ENCODE results near the gene ELOB.

ELOB gene

DNA sequence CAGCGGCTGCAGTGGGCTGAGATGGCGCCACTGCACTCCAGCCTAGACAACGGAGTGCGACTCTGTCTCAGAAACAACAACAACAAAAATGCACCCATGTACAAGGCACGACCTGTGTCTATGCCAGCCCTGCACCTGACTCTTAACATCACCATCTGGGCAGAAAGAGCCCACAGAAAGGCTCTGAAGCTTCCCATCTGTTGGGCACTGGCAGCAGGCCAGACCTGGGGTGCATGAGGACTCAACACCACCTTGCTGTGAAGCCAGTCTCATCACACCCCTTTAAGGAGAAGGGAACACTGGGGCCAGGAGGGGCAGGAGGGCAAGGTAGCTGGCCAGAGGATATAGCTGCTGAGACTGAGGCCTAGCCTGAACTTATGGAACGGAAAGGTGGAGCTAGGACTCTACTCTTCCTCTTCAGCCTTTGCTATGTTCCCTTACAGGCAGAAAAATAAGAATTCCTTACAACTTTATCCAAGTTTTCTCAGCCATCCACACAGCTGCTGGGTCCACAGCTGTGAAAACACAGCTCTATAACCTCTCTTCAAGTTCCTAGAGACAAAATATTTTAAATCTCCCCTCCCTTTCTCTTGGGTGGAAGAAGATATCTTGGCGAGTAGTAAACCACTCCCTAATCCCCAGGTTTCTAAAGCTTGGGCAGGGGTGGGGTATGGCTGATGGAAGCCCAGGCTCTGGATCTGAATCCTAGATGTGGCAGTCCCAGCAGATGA is 2.8 kb downstream of the ELOB start:
- no peaks in the 10 kb centered on the region for H3K4me1 ChIP-seq (ENCODE audit: control insufficient read depth, insufficient read depth, low read length)
- no peaks in the 10 kb centered on the region for H3K27me3 ChIP-seq (ENCODE audit: control insufficient read depth, insufficient read depth, low read length, poor library complexity, severe bottlenecking)
- WGBS, 2 experiments, result 77 to 81% methylated on average over 7 of the region's 7 CpGs
- peaks cover 28% of the 10 kb centered on the region for H3K36me3 ChIP-seq (ENCODE audit: control insufficient read depth, insufficient read depth, low read length)
- H3K9me3 ChIP-seq (ENCODE audit: control insufficient read depth, low read length), result no peaks in the 10 kb centered on the region
- no peak overlapping the region for H3K4me3 ChIP-seq (ENCODE audit: insufficient read depth, low read depth, low read length)
- no peak overlapping the region for H3K27ac ChIP-seq (ENCODE audit: insufficient read depth, low read depth, low read length, poor library complexity, severe bottlenecking)

DNA sequence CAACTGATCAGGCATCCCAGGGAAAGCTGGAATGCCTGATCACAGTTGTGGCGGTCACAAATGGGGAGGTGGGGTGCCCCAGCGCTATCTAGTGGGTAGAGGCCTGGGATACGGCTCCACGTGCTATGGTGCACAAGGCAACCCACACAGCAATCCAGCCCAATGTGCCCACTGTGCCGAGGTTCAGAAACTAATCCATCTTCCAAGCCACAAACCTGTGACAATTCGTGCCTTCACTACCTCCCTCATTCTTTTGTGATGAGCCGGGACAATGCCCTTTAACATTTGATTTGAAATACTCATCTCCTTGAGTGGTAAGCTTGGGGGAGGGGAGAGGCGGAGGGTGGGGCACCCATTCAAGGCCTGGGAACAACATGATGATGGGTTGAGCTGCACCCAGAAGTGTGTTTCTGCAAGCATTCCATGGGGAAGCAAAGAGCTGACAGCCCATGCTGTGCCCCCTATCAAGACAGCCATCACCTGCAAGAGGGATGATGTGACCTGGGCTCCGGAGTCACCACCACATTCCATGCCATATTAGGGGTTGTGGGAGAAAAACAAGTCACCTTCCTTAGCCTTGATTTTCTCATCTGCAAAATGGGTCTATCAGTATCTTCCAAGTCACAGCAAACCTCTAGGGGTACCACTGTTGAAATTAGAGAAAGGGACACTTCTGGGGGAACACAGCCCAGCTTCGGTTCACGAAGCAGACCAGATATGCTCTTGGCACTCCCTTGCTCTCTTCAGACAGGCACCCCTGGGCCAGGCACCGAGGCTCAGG is 3.7 kb downstream of the ELOB start:
- Histone ChIP-seq H3K9me3 (ENCODE audit: control insufficient read depth, low read length) (no peaks in the 10 kb centered on the region), H3K4me1 (ENCODE audit: control insufficient read depth, insufficient read depth, low read length) (no peaks in the 10 kb centered on the region), H3K36me3 (ENCODE audit: control insufficient read depth, insufficient read depth, low read length) (peaks cover 37% of the 10 kb centered on the region), H3K4me3 (ENCODE audit: insufficient read depth, low read depth, low read length) (no peak overlapping the region), H3K27me3 (ENCODE audit: control insufficient read depth, insufficient read depth, low read length, poor library complexity, severe bottlenecking) (no peaks in the 10 kb centered on the region), H3K27ac (ENCODE audit: insufficient read depth, low read depth, low read length, poor library complexity, severe bottlenecking) (no peak overlapping the region)
- 92% methylated on average over 12 of the region's 12 CpGs for WGBS, 2 experiments

GRCh38 chr16:2771496-2772402 is 5.3 kb downstream of the ELOB start:
- Histone ChIP-seq H3K9me3 (ENCODE audit: control insufficient read depth, low read length) (no peaks in the 10 kb centered on the region), H3K36me3 (ENCODE audit: control insufficient read depth, insufficient read depth, low read length) (peaks cover 53% of the 10 kb centered on the region), H3K27me3 (ENCODE audit: control insufficient read depth, insufficient read depth, low read length, poor library complexity, severe bottlenecking) (no peaks in the 10 kb centered on the region), H3K4me3 (ENCODE audit: insufficient read depth, low read depth, low read length) (no peak overlapping the region), H3K27ac (ENCODE audit: insufficient read depth, low read depth, low read length, poor library complexity, severe bottlenecking) (peak overlapping the region; percentile 17), H3K4me1 (ENCODE audit: control insufficient read depth, insufficient read depth, low read length) (no peaks in the 10 kb centered on the region)
- WGBS, 2 experiments, result 94 to 95% methylated on average over 18 of the region's 18 CpGs

DNA sequence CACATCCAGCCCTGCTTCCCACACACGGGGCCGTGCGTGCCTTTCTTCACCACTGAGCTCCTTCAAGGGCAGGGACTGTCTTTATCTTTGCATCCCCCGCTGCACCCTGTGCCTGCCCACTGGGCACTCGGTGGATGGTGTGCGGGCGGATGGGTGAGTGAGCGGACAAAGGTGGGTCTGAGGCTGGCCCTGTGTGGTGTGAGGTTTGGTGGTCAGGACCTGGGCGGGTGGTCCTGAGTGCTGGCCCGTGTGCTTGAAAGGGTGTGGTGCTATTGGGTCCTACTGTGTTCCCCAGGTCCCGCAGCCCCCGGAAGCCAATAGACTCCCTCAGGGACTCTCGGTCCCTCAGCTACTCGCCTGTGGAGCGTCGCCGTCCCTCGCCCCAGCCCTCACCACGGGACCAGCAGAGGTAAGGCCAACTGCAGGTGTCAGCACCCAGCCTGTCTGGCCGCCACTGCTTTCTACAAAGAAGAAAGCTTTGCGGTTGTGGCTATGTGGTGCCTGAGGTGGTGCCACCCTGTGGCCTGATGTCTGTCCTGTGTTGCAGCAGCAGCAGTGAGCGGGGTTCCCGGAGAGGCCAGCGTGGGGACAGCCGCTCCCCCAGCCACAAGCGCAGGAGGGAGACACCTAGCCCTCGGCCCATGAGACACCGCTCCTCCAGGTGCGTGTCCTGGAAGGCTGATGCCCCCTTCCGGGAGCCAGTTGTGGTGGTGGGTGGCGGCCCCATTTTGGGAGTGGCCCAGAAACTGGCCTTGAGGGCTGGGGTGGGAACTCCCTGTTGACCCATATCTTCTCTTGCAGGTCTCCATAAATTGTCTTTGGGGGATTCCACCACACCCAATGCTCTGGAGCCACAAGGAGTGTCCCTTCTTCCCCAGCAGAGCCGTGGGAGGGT is 6.8 kb downstream of the ELOB start:
- WGBS, 2 experiments, result 93 to 94% methylated on average over 32 of the region's 32 CpGs
- no peaks in the 10 kb centered on the region for H3K4me1 ChIP-seq (ENCODE audit: control insufficient read depth, insufficient read depth, low read length)
- no peaks in the 10 kb centered on the region for H3K9me3 ChIP-seq (ENCODE audit: control insufficient read depth, low read length)
- no peaks in the 10 kb centered on the region for H3K27me3 ChIP-seq (ENCODE audit: control insufficient read depth, insufficient read depth, low read length, poor library complexity, severe bottlenecking)
- H3K4me3 ChIP-seq (ENCODE audit: insufficient read depth, low read depth, low read length), result no peak overlapping the region
- H3K27ac ChIP-seq (ENCODE audit: insufficient read depth, low read depth, low read length, poor library complexity, severe bottlenecking), result no peak overlapping the region
- H3K36me3 ChIP-seq (ENCODE audit: control insufficient read depth, insufficient read depth, low read length), result peaks cover 68% of the 10 kb centered on the region

DNA sequence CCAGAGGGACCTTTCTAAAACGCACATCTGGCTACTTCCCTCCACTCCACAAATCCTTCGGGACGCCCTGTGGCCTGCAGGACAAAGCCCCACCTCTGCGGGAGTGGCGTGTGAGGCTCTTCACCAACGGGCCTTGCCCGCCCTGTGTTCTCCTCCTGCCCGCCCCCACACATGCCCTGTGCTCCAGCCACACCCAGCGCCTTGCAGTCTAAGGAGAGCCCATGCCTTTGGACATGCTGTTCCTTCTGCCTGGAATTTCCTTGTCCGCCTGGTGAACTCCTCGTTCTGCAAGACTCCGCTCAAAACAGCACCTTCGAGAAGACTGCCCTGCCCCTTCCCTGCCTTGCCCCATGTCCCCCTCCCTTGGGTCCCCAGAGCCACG is 7.4 kb downstream of the ELOB start:
- no peaks in the 10 kb centered on the region for H3K4me1 ChIP-seq (ENCODE audit: control insufficient read depth, insufficient read depth, low read length)
- H3K4me3 ChIP-seq (ENCODE audit: insufficient read depth, low read depth, low read length), result no peak overlapping the region
- no peaks in the 10 kb centered on the region for H3K9me3 ChIP-seq (ENCODE audit: control insufficient read depth, low read length)
- H3K27ac ChIP-seq (ENCODE audit: insufficient read depth, low read depth, low read length, poor library complexity, severe bottlenecking), result no peak overlapping the region
- H3K36me3 ChIP-seq (ENCODE audit: control insufficient read depth, insufficient read depth, low read length), result peaks cover 74% of the 10 kb centered on the region
- no peaks in the 10 kb centered on the region for H3K27me3 ChIP-seq (ENCODE audit: control insufficient read depth, insufficient read depth, low read length, poor library complexity, severe bottlenecking)
- 93 to 95% methylated on average over 14 of the region's 14 CpGs for WGBS, 2 experiments

GRCh38 chr16:2769100-2769529 is 8.0 kb downstream of the ELOB start:
- WGBS, 2 experiments, result 90 to 93% methylated on average over 11 of the region's 11 CpGs
- Histone ChIP-seq H3K4me3 (ENCODE audit: insufficient read depth, low read depth, low read length) (no peak overlapping the region), H3K9me3 (ENCODE audit: control insufficient read depth, low read length) (no peaks in the 10 kb centered on the region), H3K27me3 (ENCODE audit: control insufficient read depth, insufficient read depth, low read length, poor library complexity, severe bottlenecking) (no peaks in the 10 kb centered on the region), H3K27ac (ENCODE audit: insufficient read depth, low read depth, low read length, poor library complexity, severe bottlenecking) (no peak overlapping the region), H3K4me1 (ENCODE audit: control insufficient read depth, insufficient read depth, low read length) (no peaks in the 10 kb centered on the region), H3K36me3 (ENCODE audit: control insufficient read depth, insufficient read depth, low read length) (peaks cover 80% of the 10 kb centered on the region)

DNA sequence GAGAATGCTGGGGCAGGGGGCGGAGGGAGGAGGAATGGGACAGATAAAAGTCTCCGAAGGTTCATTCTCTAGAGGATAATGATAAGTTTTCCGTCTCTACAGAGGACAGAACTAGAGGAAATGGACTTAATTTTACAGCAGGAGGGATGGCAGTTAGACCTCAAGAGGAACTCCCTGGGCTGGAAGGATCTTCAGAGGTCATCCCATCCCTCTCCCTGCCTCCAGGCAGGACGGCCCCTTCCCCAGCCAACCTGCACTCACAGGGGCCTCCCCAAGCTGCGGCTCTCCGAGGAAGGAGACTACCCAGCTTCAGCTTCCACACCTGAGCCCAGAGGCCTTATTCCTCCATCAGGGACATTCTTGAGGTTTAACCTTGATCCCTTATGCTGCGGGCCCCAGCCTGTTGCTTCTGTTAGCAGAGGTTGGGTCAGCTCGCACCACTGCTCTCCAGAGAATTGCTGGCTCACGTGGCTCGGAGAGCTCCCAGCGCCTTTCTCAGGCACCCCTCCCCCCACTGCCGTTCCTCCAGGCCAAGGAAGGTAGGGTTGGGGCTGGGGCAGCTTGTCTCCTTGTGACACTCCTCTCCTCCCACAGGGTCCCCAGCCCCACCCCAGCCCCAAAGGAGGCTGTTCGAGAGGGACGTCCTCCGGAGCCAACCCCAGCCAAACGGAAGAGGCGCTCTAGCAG is 8.5 kb downstream of the ELOB start:
- no peaks in the 10 kb centered on the region for H3K4me1 ChIP-seq (ENCODE audit: control insufficient read depth, insufficient read depth, low read length)
- no peak overlapping the region for H3K4me3 ChIP-seq (ENCODE audit: insufficient read depth, low read depth, low read length)
- no peak overlapping the region for H3K27ac ChIP-seq (ENCODE audit: insufficient read depth, low read depth, low read length, poor library complexity, severe bottlenecking)
- no peaks in the 10 kb centered on the region for H3K27me3 ChIP-seq (ENCODE audit: control insufficient read depth, insufficient read depth, low read length, poor library complexity, severe bottlenecking)
- no peaks in the 10 kb centered on the region for H3K9me3 ChIP-seq (ENCODE audit: control insufficient read depth, low read length)
- peaks cover 85% of the 10 kb centered on the region for H3K36me3 ChIP-seq (ENCODE audit: control insufficient read depth, insufficient read depth, low read length)
- 91 to 95% methylated on average over 17 of the region's 17 CpGs for WGBS, 2 experiments

- no peak overlapping the region for H3K4me3 ChIP-seq (ENCODE audit: insufficient read depth, low read depth, low read length)
- H3K4me1 ChIP-seq (ENCODE audit: control insufficient read depth, insufficient read depth, low read length), result no peaks in the 10 kb centered on the region
- no peaks in the 10 kb centered on the region for H3K27me3 ChIP-seq (ENCODE audit: control insufficient read depth, insufficient read depth, low read length, poor library complexity, severe bottlenecking)
- WGBS, 2 experiments, result 94 to 95% methylated on average over 14 of the region's 14 CpGs
- peaks cover 87% of the 10 kb centered on the region for H3K36me3 ChIP-seq (ENCODE audit: control insufficient read depth, insufficient read depth, low read length)
- no peak overlapping the region for H3K27ac ChIP-seq (ENCODE audit: insufficient read depth, low read depth, low read length, poor library complexity, severe bottlenecking)
- peaks cover under 1% of the 10 kb centered on the region for H3K9me3 ChIP-seq (ENCODE audit: control insufficient read depth, low read length)
These were observed 9.2 kb downstream of the ELOB start for GRCh38 chr16:2767891-2768290.

DNA sequence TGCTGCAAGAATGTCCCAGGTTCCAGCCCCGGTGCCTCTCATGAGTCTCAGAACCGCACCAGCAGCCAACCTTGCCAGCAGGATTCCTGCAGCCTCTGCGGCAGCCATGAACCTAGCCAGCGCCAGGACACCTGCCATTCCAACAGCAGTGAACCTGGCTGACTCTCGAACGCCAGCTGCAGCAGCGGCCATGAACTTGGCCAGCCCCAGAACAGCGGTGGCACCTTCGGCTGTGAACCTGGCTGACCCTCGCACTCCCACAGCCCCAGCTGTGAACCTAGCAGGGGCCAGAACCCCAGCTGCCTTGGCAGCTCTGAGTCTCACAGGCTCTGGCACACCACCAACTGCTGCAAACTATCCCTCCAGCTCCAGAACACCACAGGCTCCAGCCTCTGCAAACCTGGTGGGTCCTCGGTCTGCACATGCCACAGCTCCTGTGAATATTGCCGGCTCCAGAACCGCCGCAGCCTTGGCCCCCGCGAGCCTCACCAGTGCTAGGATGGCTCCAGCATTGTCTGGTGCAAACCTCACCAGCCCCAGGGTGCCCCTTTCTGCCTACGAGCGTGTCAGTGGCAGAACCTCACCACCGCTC is 9.8 kb downstream of the ELOB start:
- peaks cover 91% of the 10 kb centered on the region for H3K36me3 ChIP-seq (ENCODE audit: control insufficient read depth, insufficient read depth, low read length)

More for the DNA sequence above, 9.8 kb downstream of the ELOB start:
- Histone ChIP-seq H3K9me3 (ENCODE audit: control insufficient read depth, low read length) (peaks cover 4% of the 10 kb centered on the region), H3K4me3 (ENCODE audit: insufficient read depth, low read depth, low read length) (no peak overlapping the region), H3K27ac (ENCODE audit: insufficient read depth, low read depth, low read length, poor library complexity, severe bottlenecking) (no peak overlapping the region), H3K4me1 (ENCODE audit: control insufficient read depth, insufficient read depth, low read length) (no peaks in the 10 kb centered on the region), H3K27me3 (ENCODE audit: control insufficient read depth, insufficient read depth, low read length, poor library complexity, severe bottlenecking) (no peaks in the 10 kb centered on the region)
- 96 to 97% methylated on average over 19 of the region's 19 CpGs for WGBS, 2 experiments

Measured in ectodermal cell (in vitro differentiated cells).